GM19372 (cell line): ENCODE measurements around the gene MIER2.
"Not testable (repeated sequence)": the region's sequence is repeated elsewhere in the genome, so short reads cannot be mapped to it uniquely, and the experiment has no call there.

Experiments
- ATAC-seq: cut with Tn5 transposase; IDR thresholded peaks from one replicate; pipeline ENCODE4 v1.9.1; 2021; ENCODE audit warnings: mild to moderate bottlenecking, low read depth, moderate library complexity; ENCODE audit not compliant: unreplicated experiment

MIER2 gene

GRCh38 chr19:362683-363082 lies 18.1 kb upstream of the MIER2 start:
- ATAC-seq: no peak

GRCh38 chr19:362154-362553 lies 17.6 kb upstream of the MIER2 start:
- ATAC-seq: no peak

- ATAC-seq: no peak
Measured at GRCh38 chr19:359653-359925, 15.0 kb upstream of the MIER2 start.

- ATAC-seq: not testable (repeated sequence)
Measured at GRCh38 chr19:355536-355935, 10.9 kb upstream of the MIER2 start.

GRCh38 chr19:355134-355533 lies 10.5 kb upstream of the MIER2 start:
- ATAC-seq: no peak

GRCh38 chr19:351976-352625 lies 7.5 kb upstream of the MIER2 start:
- no peak for ATAC-seq

GRCh38 chr19:347946-348861 lies 3.6 kb upstream of the MIER2 start:
- ATAC-seq: no peak

- no peak for ATAC-seq
Measured at GRCh38 chr19:345320-345879, 804 bp upstream of the MIER2 start.

GRCh38 chr19:343941-344624 lies 513 bp downstream of the MIER2 start:
- ATAC-seq: peak; percentile 36

- no peak for ATAC-seq
Measured at GRCh38 chr19:343451-343931, 1.1 kb downstream of the MIER2 start.

GRCh38 chr19:342801-343421 lies 1.7 kb downstream of the MIER2 start:
- ATAC-seq: no peak

GRCh38 chr19:342128-342455 lies 2.5 kb downstream of the MIER2 start:
- ATAC-seq: no peak

- no peak for ATAC-seq
Measured at GRCh38 chr19:341386-342127, 3.0 kb downstream of the MIER2 start.

- no peak for ATAC-seq
Measured at GRCh38 chr19:340620-341385, 3.8 kb downstream of the MIER2 start.

GRCh38 chr19:339262-339887 lies 5.2 kb downstream of the MIER2 start:
- no peak for ATAC-seq

GRCh38 chr19:338421-338820 lies 6.2 kb downstream of the MIER2 start:
- no peak for ATAC-seq

- ATAC-seq: no peak
Measured at GRCh38 chr19:336067-336614, 8.5 kb downstream of the MIER2 start.

GRCh38 chr19:335486-336066 lies 9.0 kb downstream of the MIER2 start:
- no peak for ATAC-seq
